Activated T-helper 1 cell treated with anti-CD3 and anti-CD28 coated beads, Interleukin-12 subunit alpha, Interleukin-12 subunit beta, Interleukin-2, Interleukin-4 antibody, amounts not matched to agents 30 ng/mL and 10 ng/mL and 1 ng/mL, durations not matched to agents 14 hours and 24 hours and 36 hours (primary cell): Measurements from ENCODE around the gene DOCK8. TPM values are rescaled to one million over a fixed set of nuclear protein-coding genes. Genes with fewer than 3 reads are reported as not detected.
"Not testable (repeated sequence)": the region's sequence is repeated elsewhere in the genome, so short reads cannot be mapped to it uniquely, and the experiment has no call there.

Source experiments
- DNase-seq: peaks from one replicate; pipeline ENCODE4 v3.0.0; 2021; ENCODE audit warnings: low spot score
- H3K27ac Mint-ChIP-seq: one replicate; pipeline ENCODE4 v1.8.0; 2021; ENCODE audit warnings: mild to moderate bottlenecking, mixed read lengths
- H3K27me3 Mint-ChIP-seq: one replicate; pipeline ENCODE4 v1.8.0; 2022; ENCODE audit warnings: mild to moderate bottlenecking, moderate library complexity, mixed read lengths; ENCODE audit not compliant: insufficient read depth
- H3K36me3 Mint-ChIP-seq: one replicate; pipeline ENCODE4 v1.8.0; 2021; ENCODE audit warnings: low read depth, mixed read lengths
- H3K4me1 Mint-ChIP-seq: one replicate; pipeline ENCODE4 v1.8.0; 2021; ENCODE audit warnings: low read depth, mixed read lengths
- H3K4me3 Mint-ChIP-seq: one replicate; pipeline ENCODE4 v1.8.0; 2021; ENCODE audit warnings: mild to moderate bottlenecking, moderate library complexity, mixed read lengths
- H3K9me3 Mint-ChIP-seq: one replicate; pipeline ENCODE4 v1.8.0; 2021; ENCODE audit warnings: mixed read lengths
- intact Hi-C: fragments of 100-400 bp; cut with micrococcal nuclease; formaldehyde crosslinking; loops from one replicate; pipeline ENCODE4 v1.15.1; 2024
- total RNA-seq: library from RNA; stranded (reverse); gene quantifications from 2 replicates; pipeline ENCODE4 v1.2.3, GENCODE V29; 2022

Gene DOCK8
- total RNA-seq, 1 donor from 2014 or later = 120 TPM

- Mint-ChIP-seq H3K4me3 (peak overlapping the region; percentile 83), H3K27ac (no peak overlapping the region)
Measured at GRCh38 chr9:215631-216155, 1.0 kb downstream of the DOCK8 start.

GRCh38 chr9:216866-217265, 2.2 kb downstream of the DOCK8 start:
- Mint-ChIP-seq H3K27me3 (no peaks in the 10 kb centered on the region), H3K4me3 (peak overlapping the region; percentile 83), H3K27ac (peak overlapping the region; percentile 12), H3K4me1 (peaks cover 35% of the 10 kb centered on the region), H3K9me3 (no peaks in the 10 kb centered on the region), H3K36me3 (no peaks in the 10 kb centered on the region)
- DNase-seq = no peak
- intact Hi-C loops = no loop called here

More at GRCh38 chr9:215631-216155, 1.0 kb downstream of the DOCK8 start:
- DNase-seq = no peak
- Mint-ChIP-seq H3K27me3 (no peaks in the 10 kb centered on the region), H3K9me3 (no peaks in the 10 kb centered on the region), H3K4me1 (peaks cover 30% of the 10 kb centered on the region), H3K36me3 (no peaks in the 10 kb centered on the region)
- intact Hi-C loops = loop anchor here (1.0 to 2.0 kb wide), 2 partner anchors 57 to 65 kb away; no protein-coding TSS in a partner anchor

- H3K9me3 Mint-ChIP-seq = no peaks in the 10 kb centered on the region
- no peak overlapping the region for H3K4me3 Mint-ChIP-seq
- H3K27me3 Mint-ChIP-seq = no peaks in the 10 kb centered on the region
- H3K27ac Mint-ChIP-seq = no peak overlapping the region
- DNase-seq = no peak
- no peaks in the 10 kb centered on the region for H3K36me3 Mint-ChIP-seq
- peaks cover 46% of the 10 kb centered on the region for H3K4me1 Mint-ChIP-seq
- intact Hi-C loops = no loop called here
Measured at GRCh38 chr9:217950-218349, 3.3 kb downstream of the DOCK8 start.

GRCh38 chr9:219036-219435, 4.4 kb downstream of the DOCK8 start:
- H3K27me3 Mint-ChIP-seq, H3K27ac Mint-ChIP-seq, intact Hi-C loops, H3K4me3 Mint-ChIP-seq, DNase-seq, H3K36me3 Mint-ChIP-seq, H3K9me3 Mint-ChIP-seq: not testable (repeated sequence)
- peaks cover 55% of the 10 kb centered on the region for H3K4me1 Mint-ChIP-seq

- peak overlapping the region; percentile 30 for H3K4me3 Mint-ChIP-seq
- no peak for DNase-seq
- H3K27ac Mint-ChIP-seq = no peak overlapping the region
- peaks cover 3% of the 10 kb centered on the region for H3K36me3 Mint-ChIP-seq
- peaks cover 59% of the 10 kb centered on the region for H3K4me1 Mint-ChIP-seq
- H3K27me3 Mint-ChIP-seq = no peaks in the 10 kb centered on the region
- intact Hi-C loops = no loop called here
- H3K9me3 Mint-ChIP-seq = no peaks in the 10 kb centered on the region
Measured at GRCh38 chr9:219670-220365, 5.2 kb downstream of the DOCK8 start.

GRCh38 chr9:221989-222776, 7.5 kb downstream of the DOCK8 start:
- intact Hi-C loops = loop anchor here (2.0 kb wide), 1 partner anchor 15 kb away; no protein-coding TSS in a partner anchor

GRCh38 chr9:223152-223551, 8.5 kb downstream of the DOCK8 start:
- Mint-ChIP-seq H3K4me1 (peaks cover 39% of the 10 kb centered on the region), H3K27me3 (no peaks in the 10 kb centered on the region), H3K9me3 (peaks cover 5% of the 10 kb centered on the region), H3K27ac (peak overlapping the region; percentile 49), H3K36me3 (peaks cover 10% of the 10 kb centered on the region), H3K4me3 (no peak overlapping the region)
- intact Hi-C loops = loop anchor here (2.0 kb wide), 1 partner anchor 14 kb away; no protein-coding TSS in a partner anchor
- DNase-seq = no peak

More at GRCh38 chr9:221989-222776, 7.5 kb downstream of the DOCK8 start:
- H3K9me3 Mint-ChIP-seq = no peaks in the 10 kb centered on the region
- no peak for DNase-seq
- H3K36me3 Mint-ChIP-seq = peaks cover 3% of the 10 kb centered on the region
- H3K4me3 Mint-ChIP-seq = peak overlapping the region; percentile 2
- H3K4me1 Mint-ChIP-seq = peaks cover 42% of the 10 kb centered on the region
- no peaks in the 10 kb centered on the region for H3K27me3 Mint-ChIP-seq
- peak overlapping the region; percentile 73 for H3K27ac Mint-ChIP-seq

- DNase-seq = no peak
- Mint-ChIP-seq H3K36me3 (peaks cover 12% of the 10 kb centered on the region), H3K27ac (no peak overlapping the region), H3K4me1 (peaks cover 39% of the 10 kb centered on the region), H3K9me3 (peaks cover 6% of the 10 kb centered on the region), H3K4me3 (peak overlapping the region; percentile 3), H3K27me3 (no peaks in the 10 kb centered on the region)
- intact Hi-C loops = no loop called here
Measured at GRCh38 chr9:224026-224425, 9.4 kb downstream of the DOCK8 start.

- H3K4me1 Mint-ChIP-seq = peaks cover 35% of the 10 kb centered on the region
- H3K4me3 Mint-ChIP-seq = peak overlapping the region; percentile 3
- H3K27ac Mint-ChIP-seq = no peak overlapping the region
- peaks cover 13% of the 10 kb centered on the region for H3K36me3 Mint-ChIP-seq
- H3K9me3 Mint-ChIP-seq = peaks cover 13% of the 10 kb centered on the region
- intact Hi-C loops = no loop called here
- DNase-seq = no peak
- H3K27me3 Mint-ChIP-seq = no peaks in the 10 kb centered on the region
Measured at GRCh38 chr9:224582-225520, 10.2 kb downstream of the DOCK8 start.

GRCh38 chr9:227860-228259, 13.2 kb downstream of the DOCK8 start:
- Mint-ChIP-seq H3K4me1 (peaks cover 14% of the 10 kb centered on the region), H3K27me3 (no peaks in the 10 kb centered on the region), H3K27ac (no peak overlapping the region), H3K36me3 (peaks cover 16% of the 10 kb centered on the region), H3K9me3 (peaks cover 19% of the 10 kb centered on the region), H3K4me3 (no peak overlapping the region)
- intact Hi-C loops = no loop called here
- no peak for DNase-seq

GRCh38 chr9:228929-229695, 14.4 kb downstream of the DOCK8 start:
- DNase-seq = no peak
- no peak overlapping the region for H3K27ac Mint-ChIP-seq
- H3K4me3 Mint-ChIP-seq = no peak overlapping the region
- H3K27me3 Mint-ChIP-seq = no peaks in the 10 kb centered on the region
- peaks cover 19% of the 10 kb centered on the region for H3K36me3 Mint-ChIP-seq
- peaks cover 25% of the 10 kb centered on the region for H3K9me3 Mint-ChIP-seq
- peaks cover 4% of the 10 kb centered on the region for H3K4me1 Mint-ChIP-seq
- intact Hi-C loops = no loop called here

GRCh38 chr9:231625-232024, 17.0 kb downstream of the DOCK8 start:
- H3K9me3 Mint-ChIP-seq = peaks cover 39% of the 10 kb centered on the region
- DNase-seq, H3K27ac Mint-ChIP-seq, H3K27me3 Mint-ChIP-seq, intact Hi-C loops, H3K4me1 Mint-ChIP-seq, H3K4me3 Mint-ChIP-seq: not testable (repeated sequence)
- peaks cover 29% of the 10 kb centered on the region for H3K36me3 Mint-ChIP-seq
